HG02678 (cell line): ENCODE data around the gene FBRS.
"Not testable (repeated sequence)": the region's sequence is repeated elsewhere in the genome, so short reads cannot be mapped to it uniquely, and the experiment has no call there.

Experiments used
- ATAC-seq: cut with Tn5 transposase; IDR thresholded peaks from one replicate; pipeline ENCODE4 v1.9.1; 2021; ENCODE audit warnings: mild to moderate bottlenecking, moderate library complexity; ENCODE audit not compliant: unreplicated experiment

The FBRS gene

DNA sequence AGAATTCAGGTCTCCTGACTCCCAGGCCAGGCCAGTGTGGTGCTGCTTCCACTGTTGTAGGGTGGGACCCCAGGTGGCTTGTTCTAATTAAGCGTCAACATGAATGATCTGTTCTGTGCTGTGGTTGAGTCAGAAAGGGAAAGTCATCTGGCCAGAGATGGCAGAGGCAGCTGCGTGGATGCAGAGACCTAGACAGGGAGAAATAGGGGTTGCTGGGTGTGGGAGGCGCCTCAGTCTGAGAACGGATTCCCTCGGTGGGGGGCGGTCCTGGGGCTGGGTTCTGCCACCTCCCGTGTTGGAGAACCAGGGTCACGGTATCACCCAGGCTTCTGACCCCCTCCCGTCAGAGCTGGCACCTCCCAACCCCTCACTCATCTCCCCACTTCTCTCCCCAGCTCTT is 5.6 kb downstream of the FBRS start:
- no peak for ATAC-seq

DNA sequence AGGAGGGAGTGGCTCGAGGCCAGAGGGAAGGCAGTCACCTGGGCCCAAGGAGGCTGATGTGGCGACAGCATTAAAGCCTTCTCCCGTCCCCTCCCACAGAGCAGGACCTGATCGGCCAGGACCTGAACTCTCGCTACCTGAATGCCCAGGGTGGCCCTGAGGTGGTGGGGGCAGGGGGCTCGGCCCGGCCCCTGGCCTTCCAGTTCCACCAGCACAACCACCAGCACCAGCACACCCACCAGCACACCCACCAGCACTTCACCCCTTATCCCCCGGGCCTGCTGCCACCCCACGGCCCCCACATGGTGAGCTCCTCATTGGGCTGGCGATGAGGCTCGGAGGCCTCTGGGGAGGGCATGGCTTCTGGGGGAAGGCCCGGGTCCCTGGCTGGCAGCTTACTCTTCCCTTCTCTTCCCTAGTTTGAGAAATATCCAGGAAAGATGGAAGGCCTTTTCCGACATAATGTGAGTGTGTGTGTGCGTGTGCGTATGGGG is 6.4 kb downstream of the FBRS start:
- no peak for ATAC-seq

DNA sequence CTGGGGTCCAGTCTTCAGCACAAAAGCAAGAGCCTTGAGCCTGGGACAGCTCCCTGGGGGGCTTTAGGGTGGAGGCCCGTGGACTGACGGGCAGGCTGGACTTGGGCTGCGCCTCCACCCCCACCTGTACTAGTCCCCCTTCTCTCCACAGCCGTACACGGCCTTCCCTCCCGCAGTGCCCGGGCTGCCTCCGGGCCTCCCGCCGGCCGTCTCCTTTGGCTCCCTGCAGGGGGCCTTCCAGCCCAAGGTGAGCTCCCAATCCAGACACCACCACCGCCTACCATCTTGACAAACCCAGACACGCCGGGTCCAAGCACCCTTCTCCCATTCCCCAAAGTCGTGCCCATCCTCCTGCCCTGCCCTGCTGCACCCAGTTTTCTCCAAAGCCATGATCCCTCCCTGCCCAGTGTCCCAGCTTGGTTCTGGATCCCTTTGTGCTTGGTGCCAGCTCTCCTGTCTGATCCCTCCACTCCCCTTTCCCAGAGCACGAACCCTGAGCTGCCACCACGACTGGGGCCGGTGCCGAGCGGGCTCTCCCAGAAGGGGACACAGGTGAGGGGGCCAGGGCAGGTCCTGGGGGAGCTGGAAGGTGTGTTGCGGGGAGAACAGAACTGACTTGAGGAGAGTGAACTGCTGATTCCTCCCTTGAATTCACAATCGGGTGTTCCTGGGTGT is 7.1 kb downstream of the FBRS start:
- ATAC-seq: no peak

- ATAC-seq: no peak
These were observed 7.6 kb downstream of the FBRS start for GRCh38 chr16:30665830-30666190.

GRCh38 chr16:30666681-30667080 is 8.4 kb downstream of the FBRS start:
- ATAC-seq: no peak

- ATAC-seq: no peak
These were observed 9.2 kb downstream of the FBRS start for GRCh38 chr16:30667361-30667905.

- no peak for ATAC-seq
These were observed 10.2 kb downstream of the FBRS start for GRCh38 chr16:30668393-30668792.

DNA sequence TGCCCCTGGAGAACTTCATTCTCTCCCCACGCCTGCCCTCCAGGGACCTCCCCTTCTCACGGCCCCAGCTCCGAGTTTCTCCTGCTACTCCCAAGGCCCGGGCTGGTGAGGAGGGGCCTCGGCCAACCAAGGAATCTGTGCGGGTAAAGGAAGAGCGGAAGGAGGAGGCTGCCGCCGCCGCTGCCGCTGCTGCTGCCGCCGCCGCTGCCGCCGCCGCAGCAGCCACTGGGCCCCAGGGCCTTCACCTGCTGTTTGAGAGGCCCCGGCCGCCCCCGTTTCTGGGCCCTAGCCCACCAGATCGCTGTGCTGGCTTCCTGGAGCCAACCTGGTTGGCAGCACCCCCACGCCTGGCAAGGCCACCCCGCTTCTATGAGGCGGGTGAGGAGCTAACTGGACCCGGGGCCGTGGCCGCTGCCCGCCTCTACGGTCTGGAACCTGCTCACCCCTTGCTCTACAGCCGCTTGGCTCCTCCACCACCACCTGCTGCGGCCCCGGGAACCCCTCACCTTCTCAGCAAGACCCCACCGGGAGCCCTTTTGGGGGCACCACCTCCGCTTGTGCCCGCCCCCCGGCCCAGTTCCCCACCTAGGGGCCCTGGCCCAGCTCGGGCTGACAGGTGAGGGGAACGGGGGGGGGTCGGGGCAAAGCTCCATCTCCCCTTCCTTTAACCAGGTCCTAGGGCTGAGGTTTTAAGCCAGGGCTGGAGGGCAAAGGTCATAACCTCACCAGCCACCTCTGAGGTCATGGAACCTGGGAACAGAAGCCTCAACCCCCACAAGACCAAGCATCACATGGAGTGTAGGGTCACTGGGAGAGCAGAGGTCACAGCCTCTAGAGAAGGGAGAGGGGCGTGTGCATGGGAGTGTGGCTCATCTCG is 11.0 kb downstream of the FBRS start:
- no peak for ATAC-seq

DNA sequence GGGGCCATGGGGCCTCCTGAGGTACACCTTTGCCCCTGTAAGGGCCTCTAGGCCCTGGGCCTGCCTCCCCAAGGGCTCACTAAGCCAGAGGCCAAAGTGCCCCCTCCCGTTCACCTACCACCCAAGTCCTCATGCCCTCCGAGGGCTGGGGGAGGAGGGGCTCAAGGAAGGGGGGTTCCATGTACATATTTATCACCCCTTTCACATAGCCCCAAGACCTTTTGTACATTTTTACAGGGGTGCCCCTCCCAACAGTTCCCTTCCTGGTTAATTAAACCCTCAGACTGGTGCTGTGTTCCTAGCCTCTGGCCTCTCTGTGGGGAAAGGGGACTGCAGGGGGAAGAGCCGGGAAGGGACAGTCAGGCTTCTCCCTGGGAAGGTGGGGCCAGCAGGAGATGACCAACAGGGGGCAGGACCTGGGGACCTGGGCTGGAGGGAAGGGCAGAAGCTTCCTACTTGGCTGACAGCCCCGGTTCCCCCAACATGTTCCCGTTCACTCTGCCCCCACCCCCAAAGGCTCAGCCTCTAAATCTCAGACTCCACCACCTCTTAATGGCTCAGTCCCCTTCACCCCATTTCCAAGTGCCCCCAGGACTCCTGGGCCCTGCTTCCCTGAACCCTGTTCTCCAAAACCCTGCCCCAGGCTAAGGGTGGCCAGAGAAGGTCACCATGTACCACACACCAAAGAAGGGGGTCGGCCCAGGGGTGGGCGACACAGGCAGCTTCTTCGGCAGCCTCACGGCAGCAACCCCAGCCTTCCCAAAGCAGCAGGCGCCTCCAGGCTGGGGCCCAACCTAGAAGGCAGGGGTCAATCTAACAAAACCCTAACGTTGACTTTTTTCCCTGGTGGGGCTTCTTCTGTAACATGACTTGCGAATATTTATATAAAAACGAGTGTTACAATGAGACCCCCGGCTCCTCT is 11.9 kb downstream of the FBRS start:
- no peak for ATAC-seq

DNA sequence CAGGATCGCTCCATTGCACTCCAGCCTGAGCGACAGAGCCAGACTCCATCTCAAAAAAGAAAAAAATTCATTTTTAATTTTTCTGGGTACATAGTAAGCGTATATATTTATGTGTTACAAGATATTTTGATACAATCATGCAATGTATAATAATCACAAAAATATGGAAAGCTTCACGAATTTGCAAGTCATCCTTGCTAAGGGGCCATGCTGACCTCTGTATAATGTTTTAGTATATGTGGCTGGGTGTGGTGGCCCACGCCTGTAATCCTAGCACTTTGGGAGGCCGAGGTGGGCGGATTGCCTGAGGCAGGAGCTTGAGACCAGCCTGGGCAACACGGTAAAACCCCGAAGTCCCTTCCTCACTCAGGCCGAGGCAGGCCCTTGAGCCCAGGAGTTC is 16.9 kb downstream of the FBRS start:
- ATAC-seq: no peak

DNA sequence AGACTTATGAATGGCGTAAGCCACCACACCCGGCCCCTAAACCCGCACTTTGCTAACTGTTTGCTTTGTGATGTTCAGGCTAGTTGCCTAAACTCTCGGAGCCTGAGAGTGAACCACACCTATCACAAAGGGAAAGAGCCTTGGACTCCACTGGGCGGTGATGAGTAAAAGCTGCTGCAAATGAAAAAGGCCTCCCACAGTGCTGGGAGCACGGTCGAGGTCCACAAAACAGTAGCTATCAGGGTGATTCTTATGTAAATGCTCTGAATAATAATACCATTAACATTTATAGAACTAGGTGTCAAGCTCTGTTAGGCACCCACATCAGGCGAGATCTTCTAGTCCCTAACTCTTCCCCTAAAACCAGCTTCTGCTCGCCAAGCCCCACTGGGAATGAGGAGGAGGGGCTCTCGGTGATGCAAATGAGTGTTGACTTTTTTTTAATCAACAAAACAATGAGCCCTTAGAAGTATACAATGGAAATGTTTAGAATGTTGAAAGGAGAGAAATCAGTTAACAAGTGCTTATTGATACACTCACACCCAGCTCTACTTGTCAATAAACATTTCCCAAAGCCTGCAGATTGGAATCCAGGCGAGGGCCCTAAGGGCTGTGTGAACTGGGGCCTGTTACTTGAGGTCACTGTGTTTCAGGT is 19.8 kb downstream of the FBRS start:
- no peak for ATAC-seq

- ATAC-seq: no peak
These were observed 20.3 kb downstream of the FBRS start for GRCh38 chr16:30678586-30678970.

DNA sequence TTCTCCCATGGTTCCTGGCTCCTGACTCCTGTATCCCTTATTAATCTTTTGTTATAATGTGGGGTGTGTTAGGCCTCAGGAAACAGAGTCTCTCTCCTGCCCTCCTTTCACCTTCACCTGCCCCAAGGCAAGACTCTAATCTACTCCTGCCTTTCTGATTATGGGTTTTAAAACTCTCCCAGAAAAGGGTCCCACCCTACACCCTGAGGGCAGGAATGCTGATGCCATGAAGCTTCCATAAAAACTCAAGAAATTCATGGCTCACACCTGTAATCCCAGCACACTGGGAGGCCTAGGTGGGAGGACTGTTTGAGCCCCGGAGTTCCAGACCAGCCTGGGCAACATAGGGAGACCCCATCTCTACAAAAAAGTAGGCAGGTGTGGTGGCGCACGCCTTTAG is 22.1 kb downstream of the FBRS start:
- ATAC-seq: no peak

- ATAC-seq: no peak
These were observed 30.5 kb downstream of the FBRS start for GRCh38 chr16:30688701-30689100.

DNA sequence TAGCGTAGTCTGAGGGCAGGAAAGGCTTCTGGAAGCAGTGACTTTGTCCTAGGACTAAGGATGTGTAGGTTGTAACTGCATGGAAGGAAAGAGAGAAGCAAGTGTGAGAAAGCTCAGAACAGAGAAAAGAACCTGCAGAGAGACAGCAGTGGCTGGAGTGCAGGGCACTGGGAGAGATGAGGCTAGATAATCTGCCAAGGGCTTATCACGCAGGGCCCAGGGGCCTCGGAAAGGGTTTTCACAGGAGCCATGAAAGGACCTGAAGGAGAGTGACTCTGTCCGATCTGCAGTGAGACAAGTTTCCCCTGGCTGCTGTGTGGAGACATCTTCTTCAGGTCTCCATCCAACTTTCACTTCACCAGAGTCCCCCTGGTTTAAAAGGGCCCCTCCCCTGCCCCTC is 33.7 kb downstream of the FBRS start:
- no peak for ATAC-seq

GRCh38 chr16:30692396-30693064 is 34.3 kb downstream of the FBRS start:
- ATAC-seq: no peak

- ATAC-seq: no peak
These were observed 36.9 kb downstream of the FBRS start for GRCh38 chr16:30694926-30695693.

DNA sequence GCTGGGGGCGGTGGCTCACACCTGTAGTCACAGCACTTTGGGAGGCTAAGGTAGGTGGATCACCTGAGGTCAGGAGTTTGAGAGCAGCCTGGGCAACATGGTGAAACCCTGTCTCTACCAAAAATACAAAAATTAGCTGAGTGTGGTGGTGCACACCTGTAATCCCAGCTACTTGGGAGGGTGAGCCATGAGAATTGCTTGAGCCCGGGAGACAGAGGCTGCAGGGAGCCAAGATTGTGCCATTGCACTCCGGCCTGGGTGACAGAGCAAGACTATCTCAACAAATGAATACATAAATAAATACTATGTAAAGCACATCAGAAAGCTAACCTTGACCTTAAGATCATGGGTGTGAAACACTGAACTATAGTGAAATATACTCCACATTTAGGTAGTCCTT is 38.4 kb downstream of the FBRS start:
- not testable (repeated sequence) for ATAC-seq
